Lung (tissue), 12 donors: ENCODE data around the gene HTRA3. TPM values are rescaled to one million over a fixed set of nuclear protein-coding genes. Genes with fewer than 3 reads are reported as not detected.

Experiments used
- ATAC-seq: fragments of 200-7000 bp; cut with Tn5 transposase; one replicate; pipeline ENCODE4 v1.9.1; 2020; ENCODE audit warnings: moderate number of reproducible peaks; ENCODE audit not compliant: insufficient read depth, low FRiP score
- DNase-seq, 3 donors: peaks; one replicate each; pipeline ENCODE4 v3.0.0-alpha.2; 2013 to 2017
- H3K27ac ChIP-seq, 2 donors: one replicate each; pipeline ENCODE4 v1.5.1; 2013; ENCODE audit warnings: mild to moderate bottlenecking in 2 of 2, moderate library complexity in 2 of 2, control low read depth in 1 of 2, inconsistent platforms in 1 of 2, low read depth in 1 of 2, low read length in 1 of 2
- H3K27me3 ChIP-seq, 3 donors: one replicate each; pipeline ENCODE4 v1.5.1; 2013; ENCODE audit warnings: low read length in 2 of 3; ENCODE audit not compliant: control insufficient read depth in 3 of 3, insufficient read depth in 3 of 3
- H3K36me3 ChIP-seq, 4 donors: one replicate each; pipeline ENCODE4 v1.5.1; 2013; ENCODE audit warnings: low read length in 4 of 4, mild to moderate bottlenecking in 1 of 4, moderate library complexity in 1 of 4; ENCODE audit not compliant: control insufficient read depth in 4 of 4, insufficient read depth in 4 of 4
- H3K4me1 ChIP-seq, 5 donors: one replicate each; pipeline ENCODE4 v1.5.1; 2013; ENCODE audit warnings: low read length in 5 of 5, mild to moderate bottlenecking in 2 of 5, moderate library complexity in 1 of 5; ENCODE audit not compliant: control insufficient read depth in 5 of 5, insufficient read depth in 5 of 5
- H3K4me3 ChIP-seq: one replicate; pipeline ENCODE4 v1.5.1; 2013; ENCODE audit warnings: mild to moderate bottlenecking, control low read depth, moderate library complexity
- H3K9ac ChIP-seq, 2 donors: one replicate each; pipeline ENCODE4 v1.5.1; 2013; ENCODE audit warnings: low read length in 2 of 2, control low read depth in 1 of 2; ENCODE audit not compliant: insufficient read depth in 1 of 2
- H3K9me3 ChIP-seq, 4 donors: one replicate each; pipeline ENCODE4 v1.5.1; 2013; ENCODE audit warnings: low read length in 3 of 4, mild to moderate bottlenecking in 1 of 4, moderate library complexity in 1 of 4; ENCODE audit not compliant: control insufficient read depth in 4 of 4, insufficient read depth in 3 of 4
- WGBS, 2 donors: extraction: QIAGEN DNeasy Blood & Tissue Kit; methylation state at CpG; one replicate each; pipeline ENCODE4 v1.1.7; 2013; 5-methylcytosine and 5-hydroxymethylcytosine counted together
- polyA plus RNA-seq, 2 donors: library from polyadenylated mRNA; stranded (reverse); fragments of 200-250 nt; gene quantifications; one replicate each; pipeline ENCODE4 v1.2.1, GENCODE V29; 2013
- total RNA-seq, 2 donors: library from RNA; depleted of rRNA in 1 of 2; stranded (reverse); fragments of >200 nt in 1 of 2; gene quantifications; one replicate each; pipeline ENCODE4 v1.2.1, GENCODE V29; 2014 to 2021
- TF ChIP-seq, protein P1 (sequence below): IDR thresholded peaks from 2 replicates; pipeline ENCODE4 v1.5.1; 2012; ENCODE audit warnings: mild to moderate bottlenecking; ENCODE audit errors: control extremely low read depth, extremely low read depth
- donor health status: control.
- donor health status: control.
- donor health status: Bipolar disorder and iron deficiency.
- donor health status: healthy.
- donor health status: DM: yes; HTN: yes; CAD: no.

HTRA3 gene
- total and polyA plus RNA-seq, 4 donors: 9.5 to 23.5 (median 17.8) TPM

GRCh38 chr4:8324640-8325239 lies 55.2 kb downstream of the HTRA3 start:
- Histone ChIP-seq H3K27ac (no peak overlapping the region), H3K36me3 (no peaks in the 10 kb centered on the region), H3K4me1 (peaks cover 0 to 7% (median 4%) of the 10 kb centered on the region in 5 donors), H3K27me3 (no peaks in the 10 kb centered on the region), H3K9ac (no peak overlapping the region), H3K4me3 (no peak overlapping the region), H3K9me3 (peaks cover 0 to 4% (median 0%) of the 10 kb centered on the region in 4 donors)
- TF ChIP-seq, protein P1, sequence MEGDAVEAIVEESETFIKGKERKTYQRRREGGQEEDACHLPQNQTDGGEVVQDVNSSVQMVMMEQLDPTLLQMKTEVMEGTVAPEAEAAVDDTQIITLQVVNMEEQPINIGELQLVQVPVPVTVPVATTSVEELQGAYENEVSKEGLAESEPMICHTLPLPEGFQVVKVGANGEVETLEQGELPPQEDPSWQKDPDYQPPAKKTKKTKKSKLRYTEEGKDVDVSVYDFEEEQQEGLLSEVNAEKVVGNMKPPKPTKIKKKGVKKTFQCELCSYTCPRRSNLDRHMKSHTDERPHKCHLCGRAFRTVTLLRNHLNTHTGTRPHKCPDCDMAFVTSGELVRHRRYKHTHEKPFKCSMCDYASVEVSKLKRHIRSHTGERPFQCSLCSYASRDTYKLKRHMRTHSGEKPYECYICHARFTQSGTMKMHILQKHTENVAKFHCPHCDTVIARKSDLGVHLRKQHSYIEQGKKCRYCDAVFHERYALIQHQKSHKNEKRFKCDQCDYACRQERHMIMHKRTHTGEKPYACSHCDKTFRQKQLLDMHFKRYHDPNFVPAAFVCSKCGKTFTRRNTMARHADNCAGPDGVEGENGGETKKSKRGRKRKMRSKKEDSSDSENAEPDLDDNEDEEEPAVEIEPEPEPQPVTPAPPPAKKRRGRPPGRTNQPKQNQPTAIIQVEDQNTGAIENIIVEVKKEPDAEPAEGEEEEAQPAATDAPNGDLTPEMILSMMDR: no peak
- WGBS, 2 donors: 74 to 79% methylated on average over 6 of the region's 6 CpGs
- DNase-seq (peak in 1 of 3 donors; percentile 1), ATAC-seq (no peak)

DNA sequence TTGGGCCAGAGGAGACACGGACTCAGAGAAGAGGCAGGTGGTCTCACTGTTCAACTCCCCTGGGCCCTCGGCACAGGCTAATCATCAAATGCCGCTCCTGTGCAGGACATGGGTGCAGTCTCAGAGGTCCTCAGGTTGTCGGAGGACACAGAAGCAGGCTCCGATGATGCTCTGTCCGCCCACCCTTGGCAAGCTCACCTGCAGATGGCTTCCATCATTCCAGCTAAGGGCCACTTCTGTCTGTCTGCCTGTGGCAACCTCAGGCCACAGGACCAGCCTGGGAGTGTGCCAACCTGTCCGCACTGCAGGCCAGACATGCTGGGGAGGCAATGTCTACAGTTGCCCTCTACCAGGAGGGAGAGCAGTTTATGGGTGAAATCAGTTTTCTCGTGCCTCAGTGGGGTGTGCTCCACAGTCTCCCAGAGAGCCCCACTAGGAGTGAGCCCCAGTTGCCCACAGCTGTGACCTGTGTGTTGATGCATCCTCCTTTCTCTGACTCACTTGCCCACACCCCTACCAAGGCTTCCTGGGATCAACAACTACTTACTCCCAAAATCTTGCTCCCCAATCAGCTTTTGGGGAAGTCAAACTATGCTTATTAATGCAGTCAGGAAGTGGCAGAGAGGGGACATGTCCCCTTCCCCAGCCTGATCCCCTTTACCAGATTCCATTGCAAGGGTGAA lies 55.9 kb downstream of the HTRA3 start:
- 73 to 76% methylated on average over 8 of the region's 8 CpGs for WGBS, 2 donors
- Histone ChIP-seq H3K9me3 (peaks cover 0 to 4% (median 0%) of the 10 kb centered on the region in 4 donors), H3K27me3 (no peaks in the 10 kb centered on the region), H3K36me3 (no peaks in the 10 kb centered on the region), H3K4me1 (peaks cover 0 to 2% (median under 1%) of the 10 kb centered on the region in 5 donors), H3K4me3 (no peak overlapping the region), H3K27ac (no peak overlapping the region), H3K9ac (no peak overlapping the region)
- ATAC-seq (no peak), DNase-seq (peak in 1 of 3 donors; percentile 2)
- TF ChIP-seq, protein P1: no peak

- ATAC-seq: no peak
These were observed 56.7 kb downstream of the HTRA3 start for GRCh38 chr4:8326206-8326605.

More at GRCh38 chr4:8326206-8326605, 56.7 kb downstream of the HTRA3 start:
- no peak overlapping the region for H3K9ac ChIP-seq
- no peak overlapping the region for H3K27ac ChIP-seq
- no peaks in the 10 kb centered on the region for H3K27me3 ChIP-seq
- no peak for DNase-seq
- no peaks in the 10 kb centered on the region for H3K36me3 ChIP-seq
- TF ChIP-seq, protein P1: no peak
- H3K9me3 ChIP-seq: peaks cover 0 to 4% (median 0%) of the 10 kb centered on the region in 4 donors
- no peak overlapping the region for H3K4me3 ChIP-seq
- peaks cover 0 to 4% (median 0%) of the 10 kb centered on the region in 5 donors for H3K4me1 ChIP-seq
